Lower lobe of right lung (tissue), 2 donors: ENCODE data around the gene FAM124A. TPM values are rescaled to one million over a fixed set of nuclear protein-coding genes. Genes with fewer than 3 reads are reported as not detected.

Experiments
- ATAC-seq, 2 donors: fragments of 200-7000 bp; cut with Tn5 transposase; one replicate each; pipeline ENCODE4 v1.9.1; 2020 to 2022; ENCODE audit warnings: mild to moderate bottlenecking in 2 of 2, moderate library complexity in 2 of 2
- DNase-seq: peaks from one replicate; pipeline ENCODE4 v3.0.0-alpha.2; 2020
- H3K27ac ChIP-seq: fragments of 200-600 bp; one replicate; pipeline ENCODE4 v1.8.0; 2022
- H3K27me3 ChIP-seq: fragments of 200-600 bp; one replicate; pipeline ENCODE4 v1.8.0; 2022; ENCODE audit warnings: low read depth
- H3K36me3 ChIP-seq: fragments of 200-600 bp; one replicate; pipeline ENCODE4 v1.8.0; 2022; ENCODE audit warnings: mild to moderate bottlenecking
- H3K4me1 ChIP-seq: fragments of 200-600 bp; one replicate; pipeline ENCODE4 v1.8.0; 2022
- H3K4me3 ChIP-seq: fragments of 200-600 bp; one replicate; pipeline ENCODE4 v1.8.0; 2022; ENCODE audit warnings: mild to moderate bottlenecking
- H3K9me3 ChIP-seq: fragments of 200-600 bp; one replicate; pipeline ENCODE4 v1.8.0; 2022
- CTCF ChIP-seq: fragments of 200-600 bp; IDR thresholded peaks from one replicate; pipeline ENCODE4 v1.8.0; 2022; ENCODE audit warnings: antibody characterized with exemption, mild to moderate bottlenecking
- intact Hi-C: fragments of 100-400 bp; cut with DNase I; formaldehyde crosslinking; loops from one replicate; pipeline ENCODE4 v1.11.0; 2022
- total RNA-seq: library from RNA; stranded (reverse); fragmentation: NEBNext Ultra II Directional; extraction: Animal tissue kit (Norgen Biotek cat#: 25700); gene quantifications from one replicate; pipeline ENCODE4 v1.2.1, GENCODE V29; 2021
- donor health status: DM: no; HTN: yes; CAD: no; lungs with severe emphysema.

FAM124A gene
- total RNA-seq, 1 donor from 2014 or later, result 4.1 TPM

GRCh38 chr13:51245583-51245982 lies 23.4 kb downstream of the FAM124A start:
- no peak for ATAC-seq
- TF ChIP-seq CTCF, result no peak
- H3K36me3 ChIP-seq, result no peaks in the 10 kb centered on the region
- H3K27ac ChIP-seq, result no peak overlapping the region
- no peaks in the 10 kb centered on the region for H3K27me3 ChIP-seq
- no peak overlapping the region for H3K4me3 ChIP-seq
- no peak for DNase-seq
- H3K9me3 ChIP-seq, result no peaks in the 10 kb centered on the region
- peaks cover 14% of the 10 kb centered on the region for H3K4me1 ChIP-seq
- intact Hi-C loops, result no loop called here

- peaks cover 11% of the 10 kb centered on the region for H3K4me1 ChIP-seq
- no peak for DNase-seq
- TF ChIP-seq CTCF, result no peak
Observed at GRCh38 chr13:51246025-51246417, 23.8 kb downstream of the FAM124A start.

GRCh38 chr13:51246418-51247277 lies 24.4 kb downstream of the FAM124A start:
- H3K27me3 ChIP-seq, result no peaks in the 10 kb centered on the region
- no peak overlapping the region for H3K4me3 ChIP-seq
- H3K36me3 ChIP-seq, result no peaks in the 10 kb centered on the region
- TF ChIP-seq CTCF, result no peak
- peak; percentile 36 to 40 for ATAC-seq
- no peaks in the 10 kb centered on the region for H3K9me3 ChIP-seq
- no peak for DNase-seq
- H3K27ac ChIP-seq, result no peak overlapping the region
- intact Hi-C loops, result no loop called here
- H3K4me1 ChIP-seq, result peaks cover 7% of the 10 kb centered on the region

More at GRCh38 chr13:51246025-51246417, 23.8 kb downstream of the FAM124A start:
- H3K27me3 ChIP-seq, result no peaks in the 10 kb centered on the region
- no peaks in the 10 kb centered on the region for H3K9me3 ChIP-seq
- intact Hi-C loops, result no loop called here
- H3K36me3 ChIP-seq, result no peaks in the 10 kb centered on the region
- H3K4me3 ChIP-seq, result no peak overlapping the region
- H3K27ac ChIP-seq, result no peak overlapping the region
- ATAC-seq, result no peak

GRCh38 chr13:51249255-51249654 lies 27.1 kb downstream of the FAM124A start:
- Histone ChIP-seq H3K27ac (no peak overlapping the region), H3K9me3 (no peaks in the 10 kb centered on the region), H3K4me1 (peaks cover 7% of the 10 kb centered on the region), H3K4me3 (no peak overlapping the region), H3K27me3 (no peaks in the 10 kb centered on the region), H3K36me3 (no peaks in the 10 kb centered on the region)
- intact Hi-C loops, result no loop called here
- DNase-seq (no peak), ATAC-seq (no peak)
- no peak for TF ChIP-seq CTCF

- Histone ChIP-seq H3K36me3 (no peaks in the 10 kb centered on the region), H3K9me3 (no peaks in the 10 kb centered on the region), H3K4me1 (peaks cover 7% of the 10 kb centered on the region), H3K27me3 (no peaks in the 10 kb centered on the region), H3K4me3 (no peak overlapping the region), H3K27ac (no peak overlapping the region)
- ATAC-seq (no peak), DNase-seq (no peak)
- peak; percentile 34 for TF ChIP-seq CTCF
- intact Hi-C loops, result no loop called here
Observed at GRCh38 chr13:51249770-51250741, 27.9 kb downstream of the FAM124A start.
